Keratinocyte (primary cell): ENCODE results near the gene KCNG2. TPM values are rescaled to one million over a fixed set of nuclear protein-coding genes. Genes with fewer than 3 reads are reported as not detected.

Source experiments
- DNase-seq: peaks from one replicate; pipeline ENCODE4 v3.0.0-alpha.2; 2011; ENCODE audit warnings: low read depth, missing footprints, low spot score
- FAIRE-seq: peaks from 2 replicates; lab custom pipeline; 2011; peaks lifted over from hg19 to GRCh38; lab: Jason Lieb, UNC
- H2AFZ ChIP-seq: 2 replicates; pipeline ENCODE4 v1.6.0; 2012; ENCODE audit warnings: low read length, control low read depth, inconsistent platforms; ENCODE audit not compliant: control insufficient read depth
- H3K27ac ChIP-seq: 2 replicates; pipeline ENCODE4 v1.5.1; 2011; ENCODE audit warnings: low read length; ENCODE audit not compliant: control insufficient read depth, insufficient read depth
- H3K27me3 ChIP-seq: 3 replicates; pipeline ENCODE4 v1.6.0; 2011; ENCODE audit warnings: low read length; ENCODE audit not compliant: control insufficient read depth, insufficient read depth; ENCODE audit errors: extremely low read depth
- H3K36me3 ChIP-seq, 2 experiments: 2 replicates in 1 of 2; 3 replicates in 1 of 2; pipeline ENCODE4 v1.5.1; 2011; ENCODE audit warnings: low read length in 2 of 2, mild to moderate bottlenecking in 1 of 2; ENCODE audit not compliant: control insufficient read depth in 2 of 2, insufficient read depth in 2 of 2; ENCODE audit errors: extremely low read depth in 1 of 2
- H3K4me1 ChIP-seq: 3 replicates; pipeline ENCODE4 v1.5.1; 2011; ENCODE audit warnings: low read length; ENCODE audit not compliant: control insufficient read depth, insufficient read depth; ENCODE audit errors: extremely low read depth
- H3K4me2 ChIP-seq: 3 replicates; pipeline ENCODE4 v1.6.0; 2011; ENCODE audit warnings: low read depth, low read length; ENCODE audit not compliant: control insufficient read depth, insufficient read depth; ENCODE audit errors: extremely low read depth
- H3K4me3 ChIP-seq, 3 experiments: fragments of 200-600 bp in 1 of 3; sonication (generic) in 1 of 3; 2 replicates in 2 of 3; 3 replicates in 1 of 3; pipeline ENCODE4 v1.5.1; 2011 to 2016; ENCODE audit warnings: low read length in 3 of 3, mild to moderate bottlenecking in 3 of 3, control low read depth in 2 of 3, inconsistent platforms in 1 of 3, low read depth in 1 of 3, mixed read lengths in 1 of 3, mixed run types in 1 of 3, moderate library complexity in 1 of 3; ENCODE audit not compliant: control insufficient read depth in 2 of 3, insufficient read depth in 2 of 3; ENCODE audit errors: extremely low read depth in 1 of 3
- H3K79me2 ChIP-seq: 2 replicates; pipeline ENCODE4 v1.6.0; 2012; ENCODE audit warnings: low read length; ENCODE audit not compliant: control insufficient read depth, insufficient read depth
- H3K9ac ChIP-seq: 3 replicates; pipeline ENCODE4 v1.6.0; 2011; ENCODE audit warnings: low read length; ENCODE audit not compliant: control insufficient read depth, insufficient read depth; ENCODE audit errors: extremely low read depth
- H3K9me1 ChIP-seq: 3 replicates; pipeline ENCODE4 v1.6.0; 2011; ENCODE audit warnings: low read length; ENCODE audit not compliant: control insufficient read depth, insufficient read depth; ENCODE audit errors: extremely low read depth
- H3K9me3 ChIP-seq: 2 replicates; pipeline ENCODE4 v1.5.1; 2012; ENCODE audit warnings: low read depth, low read length; ENCODE audit not compliant: control insufficient read depth
- H4K20me1 ChIP-seq: 3 replicates; pipeline ENCODE4 v1.6.0; 2011; ENCODE audit warnings: low read length; ENCODE audit not compliant: control insufficient read depth, insufficient read depth; ENCODE audit errors: extremely low read depth
- CTCF ChIP-seq, 3 experiments: IDR thresholded peaks in 1 of 3; conservative IDR thresholded peaks in 1 of 3; optimal IDR thresholded peaks in 1 of 3; 2 replicates in 2 of 3; 3 replicates in 1 of 3; pipeline versions ENCODE3 to v1.5.1; 2011; ENCODE audit warnings: low read length in 3 of 3, mild to moderate bottlenecking in 3 of 3, moderate library complexity in 2 of 3, control low read depth in 1 of 3, inconsistent platforms in 1 of 3; ENCODE audit not compliant: insufficient read depth in 2 of 3; ENCODE audit errors: extremely low read depth in 1 of 3
- EZH2 ChIP-seq: IDR thresholded peaks from one replicate; pipeline ENCODE4 v1.6.1; 2012; ENCODE audit warnings: inconsistent platforms, mild to moderate bottlenecking, low read length, moderate library complexity
- dilution Hi-C: fragments of 300-500 bp; cut with MboI; formaldehyde crosslinking; loops from one replicate; pipeline ENCODE4 v1.7.0; 2020; ENCODE audit warnings: low sequenced_read_pairs; ENCODE audit not compliant: extremely low pct_ligation_motif_present
- polyA plus RNA-seq, 5 experiments: library from polyadenylated mRNA; depleted of rRNA in 3 of 5; stranded (reverse) in 3 of 5; stranded (forward) in 1 of 5; unstranded in 1 of 5; fragments of >200 nt; gene quantifications; 1 replicate in 1 of 5; 2 replicates in 3 of 5; 3 replicates in 1 of 5; pipeline versions ENCODE4 v1.2.1 to v1.2.3, GENCODE V29; 2011 to 2012; ENCODE audit warnings: missing spikeins in 2 of 5, low read depth in 1 of 5, low replicate concordance in 1 of 5

KCNG2 gene
- polyA plus RNA-seq, 1 donor (not counting 4 experiments of a cell fraction or from before 2014, with no cell fraction given) = not detected

- DNase-seq (no peak), FAIRE-seq (no peak)
- Histone ChIP-seq H3K9me1 (no peaks in the 10 kb centered on the region), H3K9me3 (no peaks in the 10 kb centered on the region), H3K4me2 (no peak overlapping the region), H3K4me3 (no peak overlapping the region), H3K79me2 (no peaks in the 10 kb centered on the region), H3K9ac (no peak overlapping the region), H4K20me1 (no peaks in the 10 kb centered on the region), H3K4me1 (no peaks in the 10 kb centered on the region), H3K36me3 (no peaks in the 10 kb centered on the region), H2AFZ (no peak overlapping the region), H3K27ac (no peak overlapping the region), H3K27me3 (peaks cover 11% of the 10 kb centered on the region)
- TF ChIP-seq EZH2 = no peak
- no peak for TF ChIP-seq CTCF (optimal IDR thresholded peaks at IDR 0.05 in 1 of 3, IDR thresholded peaks at IDR 0.05 in 1 of 3, conservative IDR thresholded peaks at IDR 0.05 in 1 of 3; ENCODE audit: extremely low read depth in 1 of 3, insufficient read depth in 2 of 3, low read length in 3 of 3)
- dilution Hi-C loops = no loop called here
These were observed 63.9 kb downstream of the KCNG2 start for GRCh38 chr18:79861687-79862086.

GRCh38 chr18:79862562-79862961 lies 64.8 kb downstream of the KCNG2 start:
- Histone ChIP-seq H4K20me1 (no peaks in the 10 kb centered on the region), H3K4me3 (no peak overlapping the region), H3K79me2 (no peaks in the 10 kb centered on the region), H3K27me3 (peaks cover 6% of the 10 kb centered on the region), H3K9ac (no peak overlapping the region), H3K4me1 (no peaks in the 10 kb centered on the region), H3K9me1 (no peaks in the 10 kb centered on the region), H3K36me3 (no peaks in the 10 kb centered on the region), H3K27ac (no peak overlapping the region), H3K4me2 (no peak overlapping the region), H2AFZ (no peak overlapping the region), H3K9me3 (no peaks in the 10 kb centered on the region)
- no peak for FAIRE-seq
- no peak for DNase-seq
- TF ChIP-seq CTCF (optimal IDR thresholded peaks at IDR 0.05 in 1 of 3, IDR thresholded peaks at IDR 0.05 in 1 of 3, conservative IDR thresholded peaks at IDR 0.05 in 1 of 3; ENCODE audit: extremely low read depth in 1 of 3, insufficient read depth in 2 of 3, low read length in 3 of 3) (no peak), EZH2 (no peak)
- dilution Hi-C loops = no loop called here
